Hindlimb muscle (tissue), 1 donor: ENCODE measurements around the gene FBXO3. TPM values are rescaled to one million over a fixed set of nuclear protein-coding genes. Genes with fewer than 3 reads are reported as not detected.

ENCODE experiments used
- DNase-seq: peaks from one replicate; pipeline ENCODE4 v3.0.0-alpha.2; 2013
- polyA plus RNA-seq: library from polyadenylated mRNA; unstranded; fragments of 120-200 nt; gene quantifications from one replicate; pipeline ENCODE4 v1.2.1, GENCODE V29; 2013; ENCODE audit not compliant: insufficient read length

Gene FBXO3
- polyA plus RNA-seq, 1 donor: 23.8 TPM

GRCh38 chr11:33700502-33701271, 73.6 kb downstream of the FBXO3 start, which contains the start of gene C11orf91:
C11orf91 (minus strand) TSS chr11:33700826; CDS start chr11:33700740, 86 bp downstream.
- DNase-seq: peak; percentile 98

- peak; percentile 38 for DNase-seq
Measured at GRCh38 chr11:33700063-33700501, 74.2 kb downstream of the FBXO3 start.

DNA sequence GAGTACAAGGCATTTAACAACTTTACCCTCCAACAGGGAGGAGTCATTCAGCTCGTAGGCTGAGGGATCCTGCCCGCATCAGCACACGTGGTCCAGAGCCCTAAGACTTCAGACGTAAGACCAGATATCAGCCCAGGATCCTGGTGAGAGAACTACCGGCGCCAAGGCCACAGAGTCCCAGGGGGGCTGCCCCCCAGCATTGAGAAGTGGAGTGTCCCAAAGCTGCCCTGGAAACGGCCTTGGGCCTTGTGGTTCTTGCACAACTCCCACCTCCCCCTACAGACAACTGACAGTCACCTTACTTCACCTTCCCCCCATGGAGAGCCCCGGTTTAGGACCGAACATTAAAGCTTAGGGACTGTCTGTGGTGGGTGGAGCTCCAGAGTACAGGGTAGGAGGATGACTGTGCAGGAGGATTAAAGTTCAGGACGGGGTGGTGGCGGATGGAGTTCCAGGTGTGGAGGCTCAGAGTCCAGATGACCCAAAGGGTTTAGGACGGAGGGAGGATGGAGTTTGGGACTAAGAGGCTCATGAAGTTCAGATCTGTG, 74.7 kb downstream of the FBXO3 start:
- DNase-seq: no peak

DNA sequence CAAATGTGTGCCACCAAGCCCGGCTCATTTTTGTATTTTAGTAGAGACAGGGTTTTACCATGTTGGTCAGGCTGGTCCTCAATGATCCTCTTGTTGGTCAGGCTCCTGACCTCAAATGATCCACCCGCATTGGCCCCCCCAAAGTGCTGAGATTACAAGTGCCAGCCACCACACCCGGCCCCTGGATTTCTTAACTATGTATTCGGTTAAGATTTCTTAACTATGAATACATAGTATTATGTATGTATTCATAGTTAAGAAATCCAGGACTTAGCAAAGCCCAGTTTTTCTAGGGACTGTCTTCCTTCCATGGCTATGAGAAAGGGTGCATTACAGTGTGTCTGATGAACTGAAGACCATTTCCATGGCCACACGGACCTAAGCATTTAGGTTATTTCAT, 75.4 kb downstream of the FBXO3 start:
- no peak for DNase-seq

- no peak for DNase-seq
Measured at GRCh38 chr11:33697997-33698396, 76.3 kb downstream of the FBXO3 start.

- no peak for DNase-seq
Measured at GRCh38 chr11:33696931-33697638, 77.2 kb downstream of the FBXO3 start.

- DNase-seq: no peak
Measured at GRCh38 chr11:33696411-33696810, 77.9 kb downstream of the FBXO3 start.

DNA sequence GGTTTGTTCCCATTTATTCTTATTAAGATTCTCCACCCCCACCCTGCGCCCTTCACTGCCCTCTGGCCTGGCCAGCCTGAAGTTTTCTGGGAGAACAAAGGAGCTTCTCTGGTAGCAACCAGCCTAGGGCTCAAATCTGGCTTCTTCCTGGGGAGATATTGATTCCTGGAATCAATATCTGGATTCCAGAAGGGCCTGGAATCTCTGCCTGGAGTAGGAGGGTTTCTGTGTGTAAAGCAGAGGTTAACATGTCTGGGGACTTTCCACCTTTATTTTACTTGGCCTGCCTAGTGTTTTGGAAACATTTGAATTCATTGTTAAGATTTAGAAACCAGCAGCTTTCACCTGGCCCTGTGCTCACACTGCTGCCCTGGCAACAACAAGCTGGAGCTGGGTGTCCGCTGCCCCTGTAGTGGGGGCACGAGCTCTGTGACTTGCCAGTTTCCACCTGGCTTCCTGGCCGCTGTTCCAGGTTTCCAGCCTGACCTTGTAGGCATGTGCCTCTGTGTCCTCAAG, 79.2 kb downstream of the FBXO3 start:
- no peak for DNase-seq

DNA sequence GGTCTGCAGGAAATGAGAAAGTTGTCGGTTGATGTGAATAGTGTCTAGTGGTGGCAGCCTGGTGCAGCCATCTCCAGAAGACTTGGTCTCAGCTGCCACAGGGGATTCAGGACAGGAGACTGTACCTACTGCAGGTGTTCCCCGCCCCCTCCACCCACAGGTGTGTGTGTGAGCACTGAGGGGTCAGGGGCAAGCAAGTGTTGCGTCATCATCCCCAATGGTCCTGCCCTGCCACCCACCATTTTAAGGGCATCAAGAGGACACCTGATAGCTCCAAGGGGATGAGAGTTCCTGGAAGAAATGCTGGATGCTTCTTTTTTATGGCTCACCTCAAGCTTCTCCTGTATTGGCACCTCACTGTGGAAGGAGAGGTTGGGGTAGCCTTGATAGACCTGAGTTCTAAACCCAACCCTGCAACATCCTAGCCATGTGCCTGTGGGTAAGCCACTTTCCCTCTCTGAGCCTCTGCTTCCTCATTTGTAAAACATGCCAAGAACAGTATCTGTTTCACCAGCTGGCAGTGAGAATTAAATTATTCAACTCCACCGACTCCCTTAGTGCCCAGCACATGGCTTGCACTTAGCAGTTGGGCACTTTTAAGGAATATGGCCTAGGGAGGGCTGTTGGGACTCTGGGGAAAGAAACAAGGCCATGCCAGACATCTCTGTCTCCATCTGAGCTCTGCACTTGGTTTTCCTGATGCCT, 79.8 kb downstream of the FBXO3 start:
- DNase-seq: no peak

DNA sequence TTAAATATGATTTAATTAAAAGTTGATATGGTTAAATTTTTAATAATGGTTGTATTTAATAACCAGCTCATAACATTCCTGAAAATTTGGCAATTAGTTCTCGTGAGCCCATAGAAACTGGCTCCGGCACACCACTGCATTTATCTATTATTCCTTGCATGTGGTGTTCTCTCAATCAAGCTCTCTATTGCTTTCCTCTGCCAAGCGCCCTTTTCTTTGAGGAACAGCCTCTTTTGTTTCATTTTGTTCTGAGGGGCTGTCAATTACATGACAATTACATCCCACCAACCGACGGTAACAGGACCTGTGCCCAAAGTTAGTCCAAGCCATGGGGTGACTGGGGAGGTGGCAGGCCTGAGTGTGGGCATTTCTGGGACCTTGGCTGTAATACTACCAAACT, 81.8 kb downstream of the FBXO3 start:
- DNase-seq: no peak

GRCh38 chr11:33692013-33692504, 82.3 kb downstream of the FBXO3 start:
- peak; percentile 63 for DNase-seq

GRCh38 chr11:33691066-33691864, 83.1 kb downstream of the FBXO3 start:
- no peak for DNase-seq

Other genes starting within 250 kb of the FBXO3 start
- gene C11orf91, start 73.7 kb downstream of the FBXO3 start, polyA plus RNA-seq: not detected
- 98.6 TPM for gene CD59, start 38.1 kb downstream of the FBXO3 start, polyA plus RNA-seq
- gene LMO2, start 117.6 kb upstream of the FBXO3 start, polyA plus RNA-seq: 16.5 TPM